Myocyte (in vitro differentiated cells): ENCODE results near the gene ST6GALNAC3. TPM values are rescaled to one million over a fixed set of nuclear protein-coding genes. Genes with fewer than 3 reads are reported as not detected.
"Not testable (repeated sequence)": the region's sequence is repeated elsewhere in the genome, so short reads cannot be mapped to it uniquely, and the experiment has no call there.

Source experiments
- DNase-seq: peaks from one replicate; pipeline ENCODE4 v3.0.0-alpha.2; 2012; ENCODE audit warnings: low read depth
- total RNA-seq: library from RNA; depleted of rRNA; stranded (reverse); fragments of >200 nt; gene quantifications from 2 replicates; pipeline ENCODE4 v1.2.3, GENCODE V29; 2014

The ST6GALNAC3 gene
- total RNA-seq, 1 donor from 2014 or later: not detected

GRCh38 chr1:76620371-76620770, 545.8 kb downstream of the ST6GALNAC3 start:
- DNase-seq: no peak

- no peak for DNase-seq
Measured at GRCh38 chr1:76622774-76623528, 548.4 kb downstream of the ST6GALNAC3 start.

- no peak for DNase-seq
Measured at GRCh38 chr1:76625886-76626678, 551.5 kb downstream of the ST6GALNAC3 start.

- no peak for DNase-seq
Measured at GRCh38 chr1:76627498-76627897, 553.0 kb downstream of the ST6GALNAC3 start.

GRCh38 chr1:76627901-76628300, 553.4 kb downstream of the ST6GALNAC3 start:
- no peak for DNase-seq

- no peak for DNase-seq
Measured at GRCh38 chr1:76632136-76632535, 557.6 kb downstream of the ST6GALNAC3 start.

- DNase-seq: no peak
Measured at GRCh38 chr1:76635784-76636183, 561.2 kb downstream of the ST6GALNAC3 start.

GRCh38 chr1:76639181-76639580, 564.6 kb downstream of the ST6GALNAC3 start:
- DNase-seq: no peak

GRCh38 chr1:76640092-76640491, 565.5 kb downstream of the ST6GALNAC3 start:
- DNase-seq: no peak

GRCh38 chr1:76640723-76641122, 566.2 kb downstream of the ST6GALNAC3 start:
- DNase-seq: no peak

GRCh38 chr1:76644139-76644538, 569.6 kb downstream of the ST6GALNAC3 start:
- DNase-seq: no peak

- not testable (repeated sequence) for DNase-seq
Measured at GRCh38 chr1:76652860-76653259, 578.3 kb downstream of the ST6GALNAC3 start.

- DNase-seq: no peak
Measured at GRCh38 chr1:76657623-76658022, 583.1 kb downstream of the ST6GALNAC3 start.

- DNase-seq: peak; percentile 50
Measured at GRCh38 chr1:76659171-76659940, 584.8 kb downstream of the ST6GALNAC3 start.

GRCh38 chr1:76661531-76661930, 587.0 kb downstream of the ST6GALNAC3 start:
- no peak for DNase-seq

- peak; percentile 39 for DNase-seq
Measured at GRCh38 chr1:76666499-76666898, 592.0 kb downstream of the ST6GALNAC3 start.

- DNase-seq: peak; percentile 1
Measured at GRCh38 chr1:76668046-76668445, 593.5 kb downstream of the ST6GALNAC3 start.

GRCh38 chr1:76669131-76669530, 594.6 kb downstream of the ST6GALNAC3 start:
- DNase-seq: no peak

GRCh38 chr1:76669624-76670315, 595.2 kb downstream of the ST6GALNAC3 start:
- no peak for DNase-seq

GRCh38 chr1:76674689-76675210, 600.2 kb downstream of the ST6GALNAC3 start:
- no peak for DNase-seq
